ENCODE measurements around the gene FGF11. TPM values are rescaled to one million over a fixed set of nuclear protein-coding genes. Genes with fewer than 3 reads are reported as not detected.

The FGF11 gene
- total RNA-seq, 1 donor from 2014 or later, result 1.0 TPM

DNA sequence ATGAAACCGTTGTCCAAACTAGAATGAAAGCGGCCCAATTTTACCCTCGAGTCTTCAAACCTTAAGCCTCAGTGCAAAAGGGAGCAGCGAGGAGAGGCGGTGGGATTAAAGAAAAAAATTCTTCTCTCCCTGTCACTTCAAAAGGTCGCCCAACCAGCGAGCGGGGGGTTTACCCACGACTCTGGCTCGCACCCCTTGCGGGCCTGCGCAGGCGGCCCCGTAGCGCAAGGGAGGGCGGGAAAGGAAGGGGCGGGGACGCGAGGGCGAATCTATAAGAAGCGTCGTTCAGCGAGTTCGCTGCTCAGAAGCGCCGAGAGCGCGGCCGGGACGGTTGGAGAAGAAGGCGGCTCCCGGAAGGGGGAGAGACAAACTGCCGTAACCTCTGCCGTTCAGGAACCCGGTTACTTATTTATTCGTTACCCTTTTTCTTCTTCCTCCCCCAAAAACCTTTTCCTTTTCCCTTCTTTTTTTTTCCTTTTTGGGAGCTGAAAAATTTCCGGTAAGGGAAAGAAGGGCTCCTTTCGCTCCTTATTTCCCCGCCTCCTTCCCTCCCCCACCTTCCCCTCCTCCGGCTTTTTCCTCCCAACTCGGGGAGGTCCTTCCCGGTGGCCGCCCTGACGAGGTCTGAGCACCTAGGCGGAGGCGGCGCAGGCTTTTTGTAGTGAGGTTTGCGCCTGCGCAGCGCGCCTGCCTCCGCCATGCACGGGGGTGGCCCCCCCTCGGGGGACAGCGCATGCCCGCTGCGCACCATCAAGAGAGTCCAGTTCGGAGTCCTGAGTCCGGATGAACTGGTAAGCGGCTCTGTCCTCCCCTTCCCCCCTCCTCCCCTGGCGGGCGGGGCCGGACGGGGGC is 45.0 kb downstream of the FGF11 start, which contains the start of gene POLR2A:
POLR2A (plus strand) TSS at position 300 of the 852 bp plus-strand sequence.
- peak within 1 kb of the TSS; percentile 92 to 97 (median 97) for H3K4me3 ChIP-seq (ENCODE audit: low read length in 3 of 3)
- H3K27me3 ChIP-seq (ENCODE audit: control insufficient read depth in 3 of 3, insufficient read depth in 3 of 3, low read length in 3 of 3), result no peaks in the 10 kb centered on the region
- peak within 1 kb of the TSS; percentile 98 to 100 (median 99) for H3K9ac ChIP-seq (ENCODE audit: low read depth in 1 of 3, low read length in 3 of 3)
- H3K4me1 ChIP-seq (ENCODE audit: control insufficient read depth in 3 of 3, insufficient read depth in 3 of 3, low read length in 3 of 3), result peaks cover 51 to 57% (median 55%) of the 10 kb centered on the region in 3 donors
- no peaks in the 10 kb centered on the region for H3K9me3 ChIP-seq (ENCODE audit: control insufficient read depth in 3 of 3, low read length in 3 of 3)
- H3K36me3 ChIP-seq (ENCODE audit: control insufficient read depth in 3 of 3, insufficient read depth in 3 of 3, low read length in 3 of 3), result no peaks in the 10 kb centered on the region
- peak within 1 kb of the TSS; percentile 100 for H3K27ac ChIP-seq (ENCODE audit: low read depth, low read length)

DNA sequence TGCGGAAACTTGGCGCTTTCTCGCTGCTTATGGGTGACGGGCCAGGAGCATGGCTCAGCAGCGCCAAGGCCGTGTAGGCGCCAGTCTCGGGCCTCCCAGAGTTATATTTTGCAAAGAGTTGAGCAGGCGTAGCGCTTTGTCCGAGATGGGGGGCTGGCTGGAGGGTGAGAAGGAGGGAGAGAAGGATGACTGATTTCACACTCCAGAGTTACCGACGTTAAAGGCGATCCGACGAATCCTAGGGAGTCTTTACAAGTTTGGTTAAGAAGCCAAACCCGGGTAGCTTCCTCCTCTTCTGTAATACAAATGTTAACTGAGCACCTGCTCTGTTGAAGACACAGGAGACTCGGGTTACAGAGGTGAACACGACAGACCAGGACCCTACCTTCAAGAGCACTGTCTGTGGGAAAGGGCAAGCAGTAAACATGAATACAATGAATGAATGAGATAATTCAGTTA is 45.6 kb downstream of the FGF11 start:
- Histone ChIP-seq H3K27me3 (ENCODE audit: control insufficient read depth in 3 of 3, insufficient read depth in 3 of 3, low read length in 3 of 3) (no peaks in the 10 kb centered on the region), H3K9me3 (ENCODE audit: control insufficient read depth in 3 of 3, low read length in 3 of 3) (no peaks in the 10 kb centered on the region), H3K9ac (ENCODE audit: low read depth in 1 of 3, low read length in 3 of 3) (peak overlapping the region; percentile 85 to 98 (median 86)), H3K4me1 (ENCODE audit: control insufficient read depth in 3 of 3, insufficient read depth in 3 of 3, low read length in 3 of 3) (peaks cover 48 to 54% (median 54%) of the 10 kb centered on the region in 3 donors), H3K36me3 (ENCODE audit: control insufficient read depth in 3 of 3, insufficient read depth in 3 of 3, low read length in 3 of 3) (no peaks in the 10 kb centered on the region), H3K27ac (ENCODE audit: low read depth, low read length) (peak overlapping the region; percentile 100), H3K4me3 (ENCODE audit: low read length in 3 of 3) (peak overlapping the region; percentile 52 to 97 (median 81))

DNA sequence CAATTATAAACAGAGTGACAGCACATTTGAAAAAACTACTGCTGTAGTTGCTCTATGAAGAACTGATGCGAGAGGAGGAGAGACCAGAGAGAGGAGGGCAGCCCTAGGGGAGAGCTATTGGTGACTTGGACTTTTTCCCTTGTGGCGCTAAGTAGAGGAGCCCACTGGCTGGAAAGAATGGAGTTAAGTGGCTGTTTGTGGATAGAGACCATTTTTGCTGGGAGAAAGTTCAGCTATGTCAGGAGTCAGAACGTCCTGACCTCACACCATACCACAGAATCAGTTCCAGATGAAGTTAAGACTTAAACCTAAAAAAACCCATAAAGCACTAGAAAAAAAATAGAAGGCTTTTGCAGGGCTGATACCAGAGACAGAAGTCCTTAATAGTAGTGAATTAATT is 46.9 kb downstream of the FGF11 start:
- Histone ChIP-seq H3K9me3 (ENCODE audit: control insufficient read depth in 3 of 3, low read length in 3 of 3) (no peaks in the 10 kb centered on the region), H3K9ac (ENCODE audit: low read depth in 1 of 3, low read length in 3 of 3) (peak overlapping the region; percentile 0 to 57 (median 24)), H3K27ac (ENCODE audit: low read depth, low read length) (no peak overlapping the region), H3K36me3 (ENCODE audit: control insufficient read depth in 3 of 3, insufficient read depth in 3 of 3, low read length in 3 of 3) (no peaks in the 10 kb centered on the region), H3K4me1 (ENCODE audit: control insufficient read depth in 3 of 3, insufficient read depth in 3 of 3, low read length in 3 of 3) (peaks cover 47 to 52% (median 50%) of the 10 kb centered on the region in 3 donors), H3K27me3 (ENCODE audit: control insufficient read depth in 3 of 3, insufficient read depth in 3 of 3, low read length in 3 of 3) (no peaks in the 10 kb centered on the region), H3K4me3 (ENCODE audit: low read length in 3 of 3) (peak overlapping the region; percentile 9 to 63 (median 54))

DNA sequence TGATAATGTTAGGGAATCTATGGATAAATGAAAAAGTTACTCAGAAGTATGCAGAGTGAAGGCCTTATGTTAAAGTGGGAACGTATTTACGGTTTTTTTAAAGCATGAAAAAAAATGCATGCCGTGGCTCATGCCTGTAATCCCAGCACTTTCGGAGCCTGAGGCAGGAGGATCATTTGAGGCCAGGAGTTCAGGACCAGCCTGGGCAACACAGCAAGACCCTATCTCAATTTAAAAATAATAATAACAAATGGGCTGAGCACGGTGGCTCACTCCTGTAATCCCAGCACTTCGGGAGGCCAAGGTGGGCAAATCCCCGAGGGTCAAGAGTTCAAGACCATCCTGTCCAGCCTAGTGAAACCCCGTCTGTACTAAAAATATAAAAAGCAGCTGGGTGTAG is 50.8 kb downstream of the FGF11 start:
- H3K27ac ChIP-seq (ENCODE audit: low read depth, low read length), result no peak overlapping the region
- no peaks in the 10 kb centered on the region for H3K9me3 ChIP-seq (ENCODE audit: control insufficient read depth in 3 of 3, low read length in 3 of 3)
- peaks cover 28 to 43% (median 40%) of the 10 kb centered on the region in 3 donors for H3K4me1 ChIP-seq (ENCODE audit: control insufficient read depth in 3 of 3, insufficient read depth in 3 of 3, low read length in 3 of 3)
- no peaks in the 10 kb centered on the region for H3K27me3 ChIP-seq (ENCODE audit: control insufficient read depth in 3 of 3, insufficient read depth in 3 of 3, low read length in 3 of 3)
- H3K36me3 ChIP-seq (ENCODE audit: control insufficient read depth in 3 of 3, insufficient read depth in 3 of 3, low read length in 3 of 3), result no peaks in the 10 kb centered on the region
- H3K9ac ChIP-seq (ENCODE audit: low read depth in 1 of 3, low read length in 3 of 3), result no peak overlapping the region
- H3K4me3 ChIP-seq (ENCODE audit: low read length in 3 of 3), result no peak overlapping the region

DNA sequence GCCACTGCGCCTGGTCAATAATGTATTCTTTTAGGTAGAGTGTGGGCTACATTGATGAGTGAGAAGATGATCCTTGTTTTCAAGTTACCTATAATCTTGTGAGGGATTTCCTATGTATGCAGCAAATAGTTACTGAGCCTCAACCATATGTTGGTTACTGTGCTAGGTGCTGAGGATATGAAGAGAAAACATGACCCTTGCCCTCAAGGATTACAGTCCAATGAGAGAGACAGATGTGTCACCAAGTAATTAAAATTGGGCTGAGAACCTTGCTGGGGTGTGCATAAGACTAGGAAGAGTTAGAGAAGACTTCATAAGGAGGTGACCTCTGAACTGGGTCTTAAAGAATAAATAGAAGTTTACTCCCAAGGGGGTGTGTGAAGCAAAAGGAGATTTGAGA is 52.3 kb downstream of the FGF11 start:
- H3K4me1 ChIP-seq (ENCODE audit: control insufficient read depth in 3 of 3, insufficient read depth in 3 of 3, low read length in 3 of 3), result peaks cover 25 to 33% (median 29%) of the 10 kb centered on the region in 3 donors
- peaks cover 8% of the 10 kb centered on the region in 3 donors for H3K36me3 ChIP-seq (ENCODE audit: control insufficient read depth in 3 of 3, insufficient read depth in 3 of 3, low read length in 3 of 3)
- no peak overlapping the region for H3K27ac ChIP-seq (ENCODE audit: low read depth, low read length)
- no peaks in the 10 kb centered on the region for H3K9me3 ChIP-seq (ENCODE audit: control insufficient read depth in 3 of 3, low read length in 3 of 3)
- H3K27me3 ChIP-seq (ENCODE audit: control insufficient read depth in 3 of 3, insufficient read depth in 3 of 3, low read length in 3 of 3), result no peaks in the 10 kb centered on the region
- H3K9ac ChIP-seq (ENCODE audit: low read depth in 1 of 3, low read length in 3 of 3), result no peak overlapping the region
- no peak overlapping the region for H3K4me3 ChIP-seq (ENCODE audit: low read length in 3 of 3)

DNA sequence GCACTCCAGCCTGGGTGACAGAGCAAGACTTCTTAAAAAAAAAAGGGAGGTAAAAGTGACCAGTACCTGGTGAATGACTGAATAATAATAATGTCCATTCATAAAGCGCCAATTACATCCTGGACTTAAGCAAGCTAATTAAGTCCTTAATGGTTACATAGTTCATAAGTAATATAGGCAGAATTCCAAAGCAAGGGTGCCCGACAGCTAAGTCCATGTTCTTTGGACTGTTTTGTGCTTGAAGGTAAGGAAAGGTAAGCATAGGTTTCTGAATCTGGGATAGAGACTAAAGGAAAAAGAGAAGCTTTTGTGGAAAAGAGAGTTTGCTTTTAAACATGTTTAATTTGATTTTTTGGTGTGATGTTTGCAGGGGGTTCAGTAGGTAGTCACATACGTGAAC is 54.6 kb downstream of the FGF11 start:
- H3K27me3 ChIP-seq (ENCODE audit: control insufficient read depth in 3 of 3, insufficient read depth in 3 of 3, low read length in 3 of 3), result no peaks in the 10 kb centered on the region
- H3K4me3 ChIP-seq (ENCODE audit: low read length in 3 of 3), result no peak overlapping the region
- H3K9me3 ChIP-seq (ENCODE audit: control insufficient read depth in 3 of 3, low read length in 3 of 3), result no peaks in the 10 kb centered on the region
- peaks cover 13 to 19% (median 17%) of the 10 kb centered on the region in 3 donors for H3K4me1 ChIP-seq (ENCODE audit: control insufficient read depth in 3 of 3, insufficient read depth in 3 of 3, low read length in 3 of 3)
- H3K9ac ChIP-seq (ENCODE audit: low read depth in 1 of 3, low read length in 3 of 3), result no peak overlapping the region
- H3K36me3 ChIP-seq (ENCODE audit: control insufficient read depth in 3 of 3, insufficient read depth in 3 of 3, low read length in 3 of 3), result peaks cover 29 to 31% (median 31%) of the 10 kb centered on the region in 3 donors
- H3K27ac ChIP-seq (ENCODE audit: low read depth, low read length), result no peak overlapping the region

Other genes with a start within 250 kb of the FGF11 start
- 7.3 TPM for gene DLG4, start 219.7 kb upstream of the FGF11 start, total RNA-seq
- 119 TPM for gene ACADVL, start 219.6 kb upstream of the FGF11 start, total RNA-seq
- 63.2 TPM for gene DVL2, start 205.0 kb upstream of the FGF11 start, total RNA-seq
- 30.3 TPM for gene PHF23, start 200.1 kb upstream of the FGF11 start, total RNA-seq
- 259 TPM for gene GABARAP, start 197.1 kb upstream of the FGF11 start, total RNA-seq
- 39.7 TPM for gene CTDNEP1, start 187.8 kb upstream of the FGF11 start, total RNA-seq
- gene ELP5, start 187.3 kb upstream of the FGF11 start, total RNA-seq, result 28.2 TPM
- gene CLDN7, start 177.0 kb upstream of the FGF11 start, total RNA-seq, result not detected
- gene SLC2A4, start 157.8 kb upstream of the FGF11 start, total RNA-seq, result 34.4 TPM
- gene YBX2, start 144.9 kb upstream of the FGF11 start, total RNA-seq, result 0.52 TPM
- gene EIF5A, start 131.9 kb upstream of the FGF11 start, total RNA-seq, result 185 TPM
- gene GPS2, start 124.2 kb upstream of the FGF11 start, total RNA-seq, result 24.5 TPM
- gene NEURL4, start 110.2 kb upstream of the FGF11 start, total RNA-seq, result 19.8 TPM
- gene ACAP1, start 103.0 kb upstream of the FGF11 start, total RNA-seq, result 2.1 TPM
- 4.2 TPM for gene KCTD11, start 87.3 kb upstream of the FGF11 start, total RNA-seq
- not detected for gene TMEM95, start 84.4 kb upstream of the FGF11 start, total RNA-seq
- gene TNK1, start 58.4 kb upstream of the FGF11 start, total RNA-seq, result not detected
- gene PLSCR3, start 45.0 kb upstream of the FGF11 start, total RNA-seq, result 10.4 TPM
- 149 TPM for gene TMEM256, start 35.4 kb upstream of the FGF11 start, total RNA-seq
- gene NLGN2, start 31.7 kb upstream of the FGF11 start, total RNA-seq, result 3.1 TPM
- gene SPEM1, start 19.2 kb upstream of the FGF11 start, total RNA-seq, result not detected
- gene SPEM2, start 13.9 kb upstream of the FGF11 start, total RNA-seq, result not detected
- not detected for gene SPEM3, start 10.7 kb upstream of the FGF11 start, total RNA-seq
- 0.52 TPM for gene TMEM102, start 4.1 kb upstream of the FGF11 start, total RNA-seq
- gene CHRNB1, start 5.5 kb downstream of the FGF11 start, total RNA-seq, result 31.3 TPM
- gene ZBTB4, start 40.1 kb downstream of the FGF11 start, total RNA-seq, result 10.4 TPM
- gene SLC35G6, start 41.9 kb downstream of the FGF11 start, total RNA-seq, result not detected
- 91.3 TPM for gene POLR2A, start 44.9 kb downstream of the FGF11 start, total RNA-seq
- gene TNFSF12, start 109.5 kb downstream of the FGF11 start, total RNA-seq, result 4.7 TPM
- 2.1 TPM for gene TNFSF13, start 119.2 kb downstream of the FGF11 start, total RNA-seq
- 31.3 TPM for gene SENP3, start 122.4 kb downstream of the FGF11 start, total RNA-seq
- gene CD68, start 140.1 kb downstream of the FGF11 start, total RNA-seq, result 4.2 TPM
- 26.1 TPM for gene MPDU1, start 144.3 kb downstream of the FGF11 start, total RNA-seq
- gene SOX15, start 150.6 kb downstream of the FGF11 start, total RNA-seq, result not detected
- gene FXR2, start 175.4 kb downstream of the FGF11 start, total RNA-seq, result 42.3 TPM
- 41.2 TPM for gene SAT2, start 188.3 kb downstream of the FGF11 start, total RNA-seq
- not detected for gene SHBG, start 190.6 kb downstream of the FGF11 start, total RNA-seq
- 1.6 TPM for gene ATP1B2, start 211.4 kb downstream of the FGF11 start, total RNA-seq
- gene TP53, start 248.0 kb downstream of the FGF11 start, total RNA-seq, result 13.6 TPM
- 7.3 TPM for gene WRAP53, start 249.0 kb downstream of the FGF11 start, total RNA-seq

Data from skeletal muscle tissue (tissue), 4 donors.